H1 (cell line): ENCODE measurements around the gene SHISAL1. TPM values are rescaled to one million over a fixed set of nuclear protein-coding genes. Genes with fewer than 3 reads are reported as not detected.
A peak's percentile ranks its signal among the peaks of the same experiment; 100 is the strongest.

Experiments used
- CTCF ChIA-PET: fragments of 300-600 bp; sonication (Branson Sonifier 250); formaldehyde crosslinking; loops from one replicate; lab custom pipeline; 2021; ENCODE audit not compliant: partially characterized antibody; lab: Charles Lee
- POLR2A ChIA-PET: fragments of 300-600 bp; sonication (Branson Sonifier 250); formaldehyde crosslinking; loops from one replicate; lab custom pipeline; 2021; ENCODE audit warnings: inconsistent platforms; ENCODE audit not compliant: partially characterized antibody; lab: Charles Lee
- DNase-seq, 2 experiments: peaks; one replicate each; pipeline versions ENCODE4 v3.0.0 to v3.0.0-alpha.2; 2010 to 2022; ENCODE audit warnings: low spot score in 2 of 2, low read depth in 1 of 2, mixed read lengths in 1 of 2
- FAIRE-seq: peaks from 2 replicates; lab custom pipeline; 2011; peaks lifted over from hg19 to GRCh38; lab: Jason Lieb, UNC
- H2AFZ ChIP-seq: 2 replicates; pipeline ENCODE4 v1.8.1; 2012; ENCODE audit warnings: low read length, inconsistent platforms
- H2AK5ac ChIP-seq: 2 replicates; pipeline ENCODE4 v1.6.1; 2013; ENCODE audit warnings: low read depth, low read length
- H2BK120ac ChIP-seq: replicated peaks from 2 replicates; pipeline ENCODE3; 2013; ENCODE audit warnings: low read depth, low read length, inconsistent platforms
- H2BK12ac ChIP-seq: 2 replicates; pipeline ENCODE4 v1.6.1; 2013; ENCODE audit warnings: low read depth, low read length
- H2BK15ac ChIP-seq: 2 replicates; pipeline ENCODE4 v1.6.1; 2013; ENCODE audit warnings: low read length
- H2BK20ac ChIP-seq: 2 replicates; pipeline ENCODE4 v1.6.1; 2013; ENCODE audit warnings: low read length
- H2BK5ac ChIP-seq: 2 replicates; pipeline ENCODE4 v1.6.1; 2013; ENCODE audit warnings: low read depth, low read length
- H3K14ac ChIP-seq: 2 replicates; pipeline ENCODE4 v1.6.1; 2013; ENCODE audit warnings: inconsistent platforms; ENCODE audit not compliant: insufficient read length
- H3K18ac ChIP-seq: 2 replicates; pipeline ENCODE4 v1.6.1; 2013; ENCODE audit warnings: low read length; ENCODE audit errors: extremely low read depth
- H3K23ac ChIP-seq: 2 replicates; pipeline ENCODE4 v1.6.1; 2013; ENCODE audit warnings: inconsistent platforms; ENCODE audit not compliant: insufficient read length
- H3K23me2 ChIP-seq: 2 replicates; pipeline ENCODE4 v1.6.1; 2013; ENCODE audit warnings: low read depth, low read length
- H3K27ac ChIP-seq: 2 replicates; pipeline ENCODE4 v1.6.1; 2011; ENCODE audit warnings: low read depth, low read length, inconsistent platforms
- H3K27me3 ChIP-seq, 4 experiments: replicated peaks in 1 of 4; 1 replicate in 1 of 4; 2 replicates in 3 of 4; pipeline versions ENCODE4 v1.6.1 to v1.8.1; 2011 to 2013; ENCODE audit warnings: low read length in 3 of 4, mild to moderate bottlenecking in 3 of 4, inconsistent platforms in 2 of 4, mixed read lengths in 2 of 4, moderate library complexity in 1 of 4; ENCODE audit not compliant: control insufficient read depth in 3 of 4, insufficient read depth in 3 of 4; ENCODE audit errors: extremely low read depth in 1 of 4
- H3K36me3 ChIP-seq, 4 experiments: 2 replicates each; pipeline versions ENCODE4 v1.6.1 to v1.8.1; 2011 to 2013; ENCODE audit warnings: mild to moderate bottlenecking in 4 of 4, low read length in 3 of 4, moderate library complexity in 2 of 4, control low read depth in 1 of 4, inconsistent platforms in 1 of 4; ENCODE audit not compliant: insufficient read depth in 4 of 4, control insufficient read depth in 2 of 4
- H3K4ac ChIP-seq: replicated peaks from 2 replicates; pipeline ENCODE3; 2013; ENCODE audit warnings: low read length, low read depth, mixed read lengths, inconsistent platforms; ENCODE audit not compliant: insufficient read length
- H3K4me1 ChIP-seq, 4 experiments: replicated peaks in 1 of 4; 1 replicate in 1 of 4; 2 replicates in 3 of 4; pipeline versions ENCODE4 v1.6.1 to v1.8.1; 2011 to 2013; ENCODE audit warnings: low read length in 3 of 4, inconsistent platforms in 2 of 4, mixed read lengths in 1 of 4; ENCODE audit not compliant: insufficient read depth in 4 of 4, control insufficient read depth in 3 of 4
- H3K4me2 ChIP-seq, 2 experiments: 2 replicates each; pipeline versions ENCODE4 v1.6.1 to v1.8.1; 2011 to 2013; ENCODE audit warnings: low read depth in 2 of 2, low read length in 2 of 2, control low read depth in 1 of 2, inconsistent platforms in 1 of 2, mild to moderate bottlenecking in 1 of 2; ENCODE audit not compliant: insufficient read depth in 1 of 2
- H3K4me3 ChIP-seq, 4 experiments: fragments of 200-600, 300-600 bp in 1 of 4; sonication (generic), shearing (Covaris generic), sonication (Bioruptor Twin) in 1 of 4; 2 replicates each; pipeline versions ENCODE4 v1.5.1 to v1.8.1; 2011 to 2016; ENCODE audit warnings: low read length in 4 of 4, low read depth in 3 of 4, control low read depth in 2 of 4, inconsistent platforms in 2 of 4, mild to moderate bottlenecking in 2 of 4, mixed read lengths in 1 of 4, moderate library complexity in 1 of 4; ENCODE audit not compliant: insufficient read depth in 2 of 4; ENCODE audit errors: extremely low read depth in 1 of 4
- H3K56ac ChIP-seq: replicated peaks from 2 replicates; pipeline ENCODE3; 2013; ENCODE audit warnings: low read depth, mild to moderate bottlenecking, mixed read lengths, low read length, inconsistent platforms; ENCODE audit not compliant: insufficient read length
- H3K79me1 ChIP-seq: 2 replicates; pipeline ENCODE4 v1.6.1; 2013; ENCODE audit warnings: low read depth, low read length, control low read depth
- H3K79me2 ChIP-seq, 2 experiments: 2 replicates each; pipeline versions ENCODE4 v1.6.1 to v1.8.1; 2012 to 2013; ENCODE audit warnings: low read length in 2 of 2, mild to moderate bottlenecking in 2 of 2, inconsistent platforms in 1 of 2; ENCODE audit not compliant: insufficient read depth in 2 of 2, control insufficient read depth in 1 of 2
- H3K9ac ChIP-seq, 4 experiments: replicated peaks in 1 of 4; 1 replicate in 1 of 4; 2 replicates in 3 of 4; pipeline versions ENCODE4 v1.6.1 to v1.8.1; 2011 to 2013; ENCODE audit warnings: low read depth in 3 of 4, low read length in 3 of 4, control low read depth in 2 of 4, mild to moderate bottlenecking in 2 of 4, moderate library complexity in 2 of 4, inconsistent platforms in 1 of 4; ENCODE audit errors: extremely low read depth in 1 of 4
- H3K9me3 ChIP-seq, 2 experiments: 2 replicates each; pipeline versions ENCODE4 v1.6.1 to v1.8.1; 2012 to 2013; ENCODE audit warnings: mild to moderate bottlenecking in 2 of 2, moderate library complexity in 2 of 2, control low read depth in 1 of 2, inconsistent platforms in 1 of 2, low read depth in 1 of 2, low read length in 1 of 2, mixed read lengths in 1 of 2; ENCODE audit not compliant: insufficient read depth in 2 of 2
- H4K20me1 ChIP-seq, 2 experiments: replicated peaks in 1 of 2; 2 replicates each; pipeline versions ENCODE3 to v1.8.1; 2011 to 2013; ENCODE audit warnings: inconsistent platforms in 2 of 2, low read length in 2 of 2, mild to moderate bottlenecking in 1 of 2; ENCODE audit not compliant: insufficient read depth in 2 of 2, control insufficient read depth in 1 of 2
- H4K5ac ChIP-seq: 2 replicates; pipeline ENCODE4 v1.6.1; 2013; ENCODE audit warnings: low read length, low read depth, mixed read lengths, inconsistent platforms; ENCODE audit not compliant: insufficient read length
- H4K8ac ChIP-seq: 2 replicates; pipeline ENCODE4 v1.8.0; 2013; ENCODE audit warnings: mild to moderate bottlenecking, moderate library complexity, low read length, inconsistent platforms; ENCODE audit not compliant: insufficient read depth; ENCODE audit errors: extremely low read depth
- H4K91ac ChIP-seq: replicated peaks from 2 replicates; pipeline ENCODE3; 2013; ENCODE audit warnings: low read length, mixed read lengths, inconsistent platforms; ENCODE audit not compliant: insufficient read length
- CHD2 ChIP-seq: IDR thresholded peaks from 2 replicates; pipeline ENCODE4 v1.6.1; 2012; ENCODE audit warnings: low read length, improper control_type of control experiment
- NANOG ChIP-seq: IDR thresholded peaks from 2 replicates; pipeline ENCODE4 v1.6.1; 2011; ENCODE audit warnings: low read length, low read depth, mild to moderate bottlenecking, inconsistent platforms; ENCODE audit not compliant: insufficient read depth, poor library complexity, severe bottlenecking
- SIRT6 ChIP-seq: IDR thresholded peaks from one replicate; pipeline ENCODE4 v1.7.1; 2012; ENCODE audit warnings: low read length, inconsistent platforms
- SP2 ChIP-seq: IDR thresholded peaks from 2 replicates; pipeline ENCODE4 v1.6.1; 2012; ENCODE audit warnings: mild to moderate bottlenecking, low read length, inconsistent platforms
- TCF12 ChIP-seq: IDR thresholded peaks from 2 replicates; pipeline ENCODE4 v1.6.1; 2011; ENCODE audit warnings: low read depth, mild to moderate bottlenecking, low read length
- WGBS, 2 experiments: shearing (Covaris generic) in 1 of 2; methylation state at CpG; one replicate each; pipeline versions ENCODE4 v1.1.6 to v1.1.7; 2013 to 2015; ENCODE audit warnings: low lambda C conversion rate in 2 of 2, mixed read lengths in 2 of 2, inconsistent platforms in 1 of 2, low coverage in 1 of 2, missing lambda C conversion rate in 1 of 2; ENCODE audit not compliant: insufficient replicate concordance in 2 of 2, insufficient coverage in 1 of 2, insufficient read length in 1 of 2; ENCODE audit errors: extremely low coverage in 1 of 2, missing lambda C conversion rate in 1 of 2; 5-methylcytosine and 5-hydroxymethylcytosine counted together
- polyA plus RNA-seq, 7 experiments: library from polyadenylated mRNA; depleted of rRNA in 3 of 7; stranded (reverse) in 5 of 7; unstranded in 2 of 7; fragments of >200 nt in 5 of 7; fragments of 200-250 nt in 2 of 7; gene quantifications; 1 replicate in 5 of 7; 2 replicates in 1 of 7; 4 replicates in 1 of 7; pipeline versions ENCODE4 v1.2.1 to v1.2.3, GENCODE V29; 2011 to 2013; ENCODE audit warnings: missing spikeins in 2 of 7, mixed read lengths in 2 of 7
- total RNA-seq: library from RNA; stranded (reverse); fragmentation: NEBNext Ultra II Directional; extraction: Animal tissue kit (Norgen Biotek cat#: 25700); gene quantifications from 2 replicates; pipeline ENCODE4 v1.2.1, GENCODE V29; 2021

The SHISAL1 gene
- total and polyA plus RNA-seq, 2 of the 8 experiments (the other 6 are each of a cell fraction or from before 2014, with no cell fraction given) = 3.7 to 5.8 TPM

- H3K14ac ChIP-seq = no peak overlapping the region
- H2AK5ac ChIP-seq = no peak overlapping the region
- no peak overlapping the region for H3K23ac ChIP-seq
- H3K79me1 ChIP-seq = no peaks in the 10 kb centered on the region
- FAIRE-seq = no peak
- H3K18ac ChIP-seq = no peak overlapping the region
- no peak overlapping the region for H3K4me3 ChIP-seq
- H3K27me3 ChIP-seq = no peaks in the 10 kb centered on the region
- H3K56ac ChIP-seq = no peak overlapping the region
- H4K20me1 ChIP-seq = no peaks in the 10 kb centered on the region
- no peak overlapping the region for H3K27ac ChIP-seq
- no peak overlapping the region for H2BK12ac ChIP-seq
- no peak overlapping the region for H2AFZ ChIP-seq
- H3K9ac ChIP-seq = no peak overlapping the region
- WGBS, 2 experiments = 88% methylated on average over 15 of the region's 17 CpGs; no CpG with 5 or more reads in 1 of the 2 experiments
- 0 out of 2 replicates have a peak overlapping the region, but pooled peaks have one; percentile 44 for H2BK5ac ChIP-seq
- H4K5ac ChIP-seq = no peak overlapping the region
- H2BK15ac ChIP-seq = no peak overlapping the region
- no peak overlapping the region for H2BK20ac ChIP-seq
- no peak overlapping the region for H2BK120ac ChIP-seq
- no peak overlapping the region for H4K91ac ChIP-seq
- peaks cover 5% of the 10 kb centered on the region; the same call in 1 of the 2 replicates for H3K23me2 ChIP-seq
- no peaks in the 10 kb centered on the region for H3K36me3 ChIP-seq
- CTCF ChIA-PET = interaction anchor here (1.1 to 1.3 kb wide), 3 partner anchors 21 to 157 kb away, joined by 3 to 4 read pairs (median 3); no protein-coding TSS in a partner anchor
- H3K9me3 ChIP-seq = no peaks in the 10 kb centered on the region
- DNase-seq = no peak
- peaks cover 0 to 4% (median 0%) of the 10 kb centered on the region in 4 experiments; a peak in 1 of 7 replicates for H3K4me1 ChIP-seq
- no peak overlapping the region for H3K4ac ChIP-seq
- POLR2A ChIA-PET = no interaction called here
- no peaks in the 10 kb centered on the region for H3K79me2 ChIP-seq
- H4K8ac ChIP-seq = no peak overlapping the region
- H3K4me2 ChIP-seq = no peak overlapping the region
- no peak for TF ChIP-seq NANOG
- TF ChIP-seq TCF12 = no peak
- no peak for TF ChIP-seq SIRT6
- no peak for TF ChIP-seq SP2
- no peak for TF ChIP-seq CHD2
Measured at GRCh38 chr22:44200855-44201550, 111.7 kb downstream of the SHISAL1 start.
